ENCODE measurements around the gene SMURF1. TPM values are rescaled to one million over a fixed set of nuclear protein-coding genes. Genes with fewer than 3 reads are reported as not detected.

SMURF1 gene
- total RNA-seq, 1 donor from 2014 or later: 24.5 TPM

DNA sequence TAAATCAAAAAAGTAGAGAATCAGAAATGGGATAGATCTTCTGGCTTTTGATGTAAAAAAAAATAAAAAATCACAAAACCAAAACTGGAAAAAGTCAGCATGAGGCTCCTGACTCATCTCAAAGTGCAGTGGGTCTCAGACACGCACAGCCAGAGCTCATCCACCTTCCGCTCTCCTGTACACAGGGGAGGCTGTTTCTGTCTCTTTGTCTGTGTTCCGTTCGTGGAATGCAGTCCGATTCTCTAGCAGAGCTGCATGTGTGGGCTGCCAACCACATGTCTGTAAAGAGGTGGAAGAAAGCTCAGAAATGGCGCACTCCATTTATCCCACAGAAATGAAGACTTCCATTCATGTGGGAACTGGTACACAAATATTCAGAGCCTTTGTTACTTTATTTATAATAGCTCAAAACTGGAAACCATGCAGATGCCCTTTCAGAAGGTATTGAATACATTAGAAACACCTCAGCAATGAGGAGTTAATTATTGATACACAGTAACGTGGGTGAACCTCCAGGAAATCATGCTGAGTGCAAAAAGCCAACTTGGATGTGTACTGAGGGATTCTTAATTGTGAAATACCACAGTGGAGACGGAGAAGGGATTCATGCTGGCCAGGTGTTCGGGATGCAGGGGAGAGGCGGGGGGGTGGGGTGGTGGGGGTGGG lies 142.3 kb downstream of the SMURF1 start:
- Mint-ChIP-seq H3K36me3 (ENCODE audit: low read depth) (peaks cover 9% of the 10 kb centered on the region), H3K9me3 (no peaks in the 10 kb centered on the region), H3K4me3 (no peak overlapping the region), H3K27me3 (ENCODE audit: low read depth) (no peaks in the 10 kb centered on the region), H3K27ac (ENCODE audit: unreplicated experiment) (peak overlapping the region; percentile 36), H3K4me1 (no peaks in the 10 kb centered on the region)
- DNase-seq (ENCODE audit: low read depth, low spot score): no peak
- TF ChIP-seq, protein P1, sequence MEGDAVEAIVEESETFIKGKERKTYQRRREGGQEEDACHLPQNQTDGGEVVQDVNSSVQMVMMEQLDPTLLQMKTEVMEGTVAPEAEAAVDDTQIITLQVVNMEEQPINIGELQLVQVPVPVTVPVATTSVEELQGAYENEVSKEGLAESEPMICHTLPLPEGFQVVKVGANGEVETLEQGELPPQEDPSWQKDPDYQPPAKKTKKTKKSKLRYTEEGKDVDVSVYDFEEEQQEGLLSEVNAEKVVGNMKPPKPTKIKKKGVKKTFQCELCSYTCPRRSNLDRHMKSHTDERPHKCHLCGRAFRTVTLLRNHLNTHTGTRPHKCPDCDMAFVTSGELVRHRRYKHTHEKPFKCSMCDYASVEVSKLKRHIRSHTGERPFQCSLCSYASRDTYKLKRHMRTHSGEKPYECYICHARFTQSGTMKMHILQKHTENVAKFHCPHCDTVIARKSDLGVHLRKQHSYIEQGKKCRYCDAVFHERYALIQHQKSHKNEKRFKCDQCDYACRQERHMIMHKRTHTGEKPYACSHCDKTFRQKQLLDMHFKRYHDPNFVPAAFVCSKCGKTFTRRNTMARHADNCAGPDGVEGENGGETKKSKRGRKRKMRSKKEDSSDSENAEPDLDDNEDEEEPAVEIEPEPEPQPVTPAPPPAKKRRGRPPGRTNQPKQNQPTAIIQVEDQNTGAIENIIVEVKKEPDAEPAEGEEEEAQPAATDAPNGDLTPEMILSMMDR (conservative IDR thresholded peaks at IDR 0.05): no peak

DNA sequence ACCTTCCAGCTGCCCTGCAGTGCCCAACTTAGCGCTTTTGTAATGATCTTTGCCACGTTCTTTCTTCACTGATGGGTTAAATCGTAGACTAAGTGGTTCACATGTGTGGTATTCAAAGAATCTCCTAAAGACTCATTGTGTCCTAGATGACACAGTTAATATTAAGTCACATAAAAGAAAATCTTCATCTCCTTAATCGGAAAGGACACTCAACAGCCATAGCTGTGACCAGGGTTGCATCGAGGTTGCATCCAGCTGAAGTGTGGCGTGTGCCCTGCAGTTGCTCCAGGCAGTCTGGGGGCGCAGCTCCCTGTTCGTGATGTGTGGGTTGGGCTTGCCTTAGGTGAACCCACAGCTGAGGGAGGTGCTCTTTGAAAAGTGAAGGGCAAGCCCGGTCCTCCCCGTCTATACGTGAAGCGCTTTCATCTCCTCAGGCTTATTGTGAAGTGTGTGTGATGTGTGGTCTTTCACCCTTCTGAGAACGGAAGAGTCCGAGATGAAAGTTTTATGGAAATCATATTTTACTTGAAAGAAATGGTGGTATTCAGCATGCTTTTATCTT lies 142.9 kb downstream of the SMURF1 start:
- no peak for DNase-seq (ENCODE audit: low read depth, low spot score)
- Mint-ChIP-seq H3K4me1 (no peaks in the 10 kb centered on the region), H3K9me3 (no peaks in the 10 kb centered on the region), H3K36me3 (ENCODE audit: low read depth) (peaks cover 6% of the 10 kb centered on the region), H3K27me3 (ENCODE audit: low read depth) (no peaks in the 10 kb centered on the region), H3K27ac (ENCODE audit: unreplicated experiment) (no peak overlapping the region), H3K4me3 (no peak overlapping the region)
- TF ChIP-seq, protein P1 (conservative IDR thresholded peaks at IDR 0.05): no peak

DNA sequence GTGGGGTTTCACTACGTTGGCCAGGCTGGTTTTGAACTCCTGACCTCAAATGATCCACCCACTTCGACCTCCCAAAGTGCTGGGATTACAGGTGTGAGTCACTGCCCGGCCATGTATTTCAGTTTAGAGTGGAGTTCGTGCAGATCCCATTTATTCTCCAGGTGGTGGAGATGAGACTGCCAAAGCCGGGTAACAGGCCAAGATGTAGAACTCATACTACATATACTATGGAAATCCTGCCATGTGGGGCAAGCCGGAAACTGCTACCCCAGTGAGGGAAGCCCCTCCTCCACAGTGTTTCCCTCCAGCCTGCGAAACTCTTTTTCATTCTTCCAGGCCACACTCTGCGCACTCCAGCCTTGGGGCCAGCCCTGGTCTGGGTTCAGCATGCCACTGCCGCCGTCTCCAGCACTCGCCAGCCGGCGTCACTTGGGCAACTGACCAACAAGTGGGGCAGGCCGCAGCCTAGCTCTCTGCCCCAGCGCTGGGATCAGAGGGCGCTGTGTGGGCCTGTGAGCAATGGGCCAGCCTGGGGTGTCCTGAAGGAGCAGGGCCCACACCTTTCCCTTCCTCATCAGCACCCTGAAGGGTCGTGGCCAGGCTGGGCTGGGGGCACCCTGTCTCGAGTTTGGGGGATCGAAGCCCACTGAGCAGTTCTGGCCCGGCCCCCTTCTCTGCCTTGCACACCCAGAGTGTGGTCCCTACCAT lies 143.6 kb downstream of the SMURF1 start:
- Mint-ChIP-seq H3K27me3 (ENCODE audit: low read depth) (no peaks in the 10 kb centered on the region), H3K4me3 (no peak overlapping the region), H3K9me3 (no peaks in the 10 kb centered on the region), H3K27ac (ENCODE audit: unreplicated experiment) (no peak overlapping the region), H3K36me3 (ENCODE audit: low read depth) (peaks cover 4% of the 10 kb centered on the region), H3K4me1 (no peaks in the 10 kb centered on the region)
- DNase-seq (ENCODE audit: low read depth, low spot score): no peak
- TF ChIP-seq, protein P1 (conservative IDR thresholded peaks at IDR 0.05): no peak

DNA sequence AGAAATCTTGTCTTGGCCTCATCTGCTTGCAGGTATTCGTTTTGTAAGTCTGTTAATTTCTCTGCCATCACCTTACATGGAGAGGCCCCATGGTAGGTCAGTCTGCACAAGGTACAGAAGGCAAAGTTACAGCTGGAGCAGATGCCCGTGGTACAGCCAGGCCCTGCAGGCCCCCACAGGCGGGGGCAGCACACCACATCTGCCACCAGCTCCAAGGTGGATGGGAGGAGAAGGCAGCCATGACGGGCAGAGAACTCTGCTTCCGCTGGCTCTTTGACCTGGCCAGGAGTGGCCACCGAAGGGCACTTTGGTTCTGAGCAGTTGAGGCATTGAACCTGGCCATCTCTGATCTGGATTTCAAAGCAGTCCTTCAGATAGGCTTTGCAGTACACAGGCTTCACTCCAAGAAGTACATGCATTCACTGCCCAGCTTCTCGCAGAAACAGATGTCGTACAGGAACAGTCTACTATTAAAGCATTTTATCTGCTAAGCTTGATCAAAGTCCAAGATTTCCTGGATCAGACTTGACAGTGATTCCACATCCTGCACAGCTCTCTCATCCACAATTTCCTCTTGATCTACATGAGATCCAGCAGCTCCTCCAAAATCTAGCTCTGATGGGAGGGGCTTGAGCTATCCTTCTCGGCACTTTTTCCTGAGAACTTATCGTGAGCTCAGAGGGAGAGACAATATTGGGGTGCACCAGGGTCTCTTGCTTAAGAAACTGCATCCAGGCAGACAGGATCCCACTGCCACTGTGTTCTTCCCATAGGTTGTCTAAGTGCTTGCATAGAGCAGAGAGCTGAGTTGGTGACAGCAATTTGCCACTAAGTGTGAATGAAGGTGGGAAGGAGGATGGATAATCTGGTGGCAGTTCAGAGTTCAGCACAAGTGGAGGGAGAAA lies 144.8 kb downstream of the SMURF1 start:
- Mint-ChIP-seq H3K9me3 (no peaks in the 10 kb centered on the region), H3K36me3 (ENCODE audit: low read depth) (no peaks in the 10 kb centered on the region), H3K4me1 (no peaks in the 10 kb centered on the region), H3K4me3 (no peak overlapping the region), H3K27ac (ENCODE audit: unreplicated experiment) (peak overlapping the region; percentile 79), H3K27me3 (ENCODE audit: low read depth) (no peaks in the 10 kb centered on the region)
- TF ChIP-seq, protein P1 (conservative IDR thresholded peaks at IDR 0.05): no peak
- DNase-seq (ENCODE audit: low read depth, low spot score): no peak

DNA sequence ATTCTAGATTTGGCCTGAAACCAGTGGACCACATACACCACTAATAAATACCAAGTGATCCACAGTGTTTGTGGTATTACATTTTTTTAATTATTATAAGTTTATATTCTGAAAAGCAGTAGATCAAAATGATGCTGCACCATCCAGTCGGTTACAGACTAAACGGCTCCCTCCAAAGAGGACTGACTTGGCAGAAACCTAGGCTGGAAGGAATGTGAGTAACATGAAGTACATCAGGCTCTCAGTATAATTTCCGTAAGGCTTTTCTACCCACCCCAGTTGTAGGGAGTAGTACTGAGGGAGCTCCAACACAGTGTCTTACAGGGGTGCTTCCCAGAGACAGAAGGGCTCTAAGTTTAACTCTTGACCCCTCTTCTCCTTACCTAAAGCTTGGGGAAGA lies 146.1 kb downstream of the SMURF1 start:
- H3K4me1 Mint-ChIP-seq: no peaks in the 10 kb centered on the region
- no peaks in the 10 kb centered on the region for H3K27me3 Mint-ChIP-seq (ENCODE audit: low read depth)
- H3K4me3 Mint-ChIP-seq: no peak overlapping the region
- H3K36me3 Mint-ChIP-seq (ENCODE audit: low read depth): no peaks in the 10 kb centered on the region
- H3K9me3 Mint-ChIP-seq: no peaks in the 10 kb centered on the region
- TF ChIP-seq, protein P1 (conservative IDR thresholded peaks at IDR 0.05): no peak
- H3K27ac Mint-ChIP-seq (ENCODE audit: unreplicated experiment): no peak overlapping the region
- DNase-seq (ENCODE audit: low read depth, low spot score): no peak

Data from neural crest cell (in vitro differentiated cells).